K562 (cell line): ENCODE measurements around the gene CDCP1. TPM values are rescaled to one million over a fixed set of nuclear protein-coding genes. Genes with fewer than 3 reads are reported as not detected.

Experiments used
- ARID2 ChIP-seq: fragments of 450-650 bp; IDR thresholded peaks from 2 replicates; pipeline ENCODE4 v1.6.1; 2017; ENCODE audit warnings: antibody characterized with exemption, mild to moderate bottlenecking
- CREB1 ChIP-seq, 2 experiments: sonication (generic) in 1 of 2; formaldehyde crosslinking in 1 of 2; IDR thresholded peaks; 2 replicates each; pipeline versions ENCODE4 v1.6.1 to v1.8.0; 2012 to 2022; ENCODE audit warnings: inconsistent platforms in 1 of 2, mild to moderate bottlenecking in 1 of 2, missing genetic modification reagents in 1 of 2, moderate library complexity in 1 of 2
- GTF3C2 ChIP-seq: IDR thresholded peaks from 3 replicates; pipeline ENCODE4 v1.6.1; 2011; ENCODE audit warnings: borderline replicate concordance, mild to moderate bottlenecking, moderate library complexity; ENCODE audit not compliant: insufficient read length; ENCODE audit errors: extremely low read depth
- HEY1 ChIP-seq: fragments of 250-450 bp; sonication (Bioruptor Pico); IDR thresholded peaks from 2 replicates; pipeline ENCODE4 v1.5.0; 2020; ENCODE audit warnings: mild to moderate bottlenecking, moderate library complexity, borderline replicate concordance
- ILK ChIP-seq: fragments of 450-650 bp; IDR thresholded peaks from 2 replicates; pipeline ENCODE4 v1.6.1; 2016; ENCODE audit warnings: missing genetic modification characterization, low read depth, mild to moderate bottlenecking, missing compliant biosample characterization, moderate library complexity, borderline replicate concordance
- L3MBTL2 ChIP-seq: fragments of 450-650 bp; IDR thresholded peaks from 2 replicates; pipeline ENCODE4 v1.6.1; 2016; ENCODE audit warnings: mild to moderate bottlenecking, moderate library complexity
- MCM5 ChIP-seq: fragments of 450-650 bp; IDR thresholded peaks from 2 replicates; pipeline ENCODE4 v1.6.1; 2016; ENCODE audit warnings: low read depth
- MTF1 ChIP-seq: fragments of 250-450 bp; sonication (Bioruptor Pico); IDR thresholded peaks from 2 replicates; pipeline ENCODE4 v1.9.0; 2021; ENCODE audit warnings: moderate library complexity, mild to moderate bottlenecking, inconsistent platforms, borderline replicate concordance
- POLR2AphosphoS2 ChIP-seq: IDR thresholded peaks from 2 replicates; pipeline ENCODE4 v1.6.1; 2012; ENCODE audit warnings: low read length, improper control_type of control experiment
- SMARCA5 ChIP-seq: fragments of 450-650 bp; IDR thresholded peaks from 2 replicates; pipeline ENCODE4 v1.6.1; 2016
- SRSF3 ChIP-seq: fragments of 200-400 bp; formaldehyde crosslinking; IDR thresholded peaks from 2 replicates; pipeline ENCODE4 v1.6.1; 2016; ENCODE audit warnings: mild to moderate bottlenecking, low read length, moderate library complexity; ENCODE audit not compliant: insufficient read depth
- STAG1 ChIP-seq: sonication (generic); formaldehyde crosslinking; IDR thresholded peaks from 2 replicates; pipeline ENCODE4 v1.5.0; 2020; ENCODE audit warnings: missing genetic modification reagents, borderline replicate concordance
- TAF9B ChIP-seq: fragments of 450-650 bp; IDR thresholded peaks from 2 replicates; pipeline ENCODE4 v1.6.1; 2018; ENCODE audit warnings: mild to moderate bottlenecking; ENCODE audit not compliant: partially characterized antibody
- TCF15 ChIP-seq: fragments of 250-450 bp; sonication (Bioruptor Pico); IDR thresholded peaks from 2 replicates; pipeline ENCODE4 v1.8.0; 2022; ENCODE audit warnings: moderate library complexity, mild to moderate bottlenecking, inconsistent platforms
- ZBTB1 ChIP-seq: sonication (generic); formaldehyde crosslinking; IDR thresholded peaks from 2 replicates; pipeline ENCODE4 v1.8.1; 2023; ENCODE audit warnings: missing genetic modification reagents, low read depth, mild to moderate bottlenecking, borderline replicate concordance
- ZMIZ1 ChIP-seq, 2 experiments: fragments of 150-350 bp in 1 of 2; IDR thresholded peaks; 2 replicates each; pipeline ENCODE4 v1.6.1; 2012 to 2016; ENCODE audit warnings: low read depth in 2 of 2, low read length in 2 of 2, mild to moderate bottlenecking in 1 of 2, moderate library complexity in 1 of 2
- ZNF143 ChIP-seq: sonication (generic); formaldehyde crosslinking; IDR thresholded peaks from 2 replicates; pipeline ENCODE4 v1.9.0; 2022; ENCODE audit warnings: mild to moderate bottlenecking, missing genetic modification reagents
- polyA plus RNA-seq, 8 experiments: library from polyadenylated mRNA; depleted of rRNA in 4 of 8; stranded (reverse) in 5 of 8; unstranded in 3 of 8; fragments of >200 nt; fragmentation: Nextera tagmentation in 2 of 8; fragmentation: Illumina TruSeq in 1 of 8; extraction: Ambion mirVana in 2 of 8; extraction: Trizol in 1 of 8; gene quantifications; 2 replicates each; pipeline versions ENCODE4 v1.2.1 to v1.2.3, GENCODE V29; 2011 to 2014; ENCODE audit warnings: inconsistent platforms in 1 of 8, missing spikeins in 1 of 8
- total RNA-seq, 7 experiments: library from RNA; depleted of rRNA in 6 of 7; stranded (reverse); fragments of >200 nt in 6 of 7; fragmentation: Illumina TruSeq in 2 of 7; extraction: Trizol in 2 of 7; gene quantifications; 2 replicates each; pipeline versions ENCODE4 v1.2.1 to v1.2.3, GENCODE V29; 2011 to 2021; ENCODE audit warnings: low replicate concordance in 1 of 7
- TF ChIP-seq, protein P1 (sequence below): IDR thresholded peaks from 2 replicates; pipeline ENCODE4 v1.6.1; 2011; ENCODE audit warnings: borderline replicate concordance, low read depth, mild to moderate bottlenecking, moderate library complexity, low read length; ENCODE audit not compliant: insufficient read depth, poor library complexity, severe bottlenecking
- TF ChIP-seq, protein P2 (sequence below): IDR thresholded peaks from 2 replicates; pipeline ENCODE4 v1.6.1; 2011; ENCODE audit not compliant: insufficient read length; ENCODE audit errors: extremely low read depth

Gene CDCP1
- total and polyA plus RNA-seq, 9 of the 15 experiments (the other 6 are each of a cell fraction or from before 2014, with no cell fraction given) = 3.9 to 16.4 (median 5.2) TPM

DNA sequence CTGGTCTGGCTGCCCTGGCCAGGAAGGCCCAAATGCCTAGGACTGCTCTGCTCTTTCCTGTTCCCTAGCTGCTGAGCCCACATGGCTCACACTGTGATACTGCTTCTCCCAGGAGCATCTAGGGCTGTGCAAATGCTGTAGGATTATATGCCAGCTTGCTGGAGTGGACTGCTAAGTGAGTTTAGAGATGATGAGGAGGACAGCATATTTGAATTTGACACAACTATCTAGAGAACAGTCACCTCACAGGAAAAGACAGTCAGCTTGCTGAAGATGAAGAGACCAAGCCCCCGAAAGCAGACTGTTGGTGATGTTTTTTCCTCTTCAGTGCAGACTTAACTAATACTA lies 80.8 kb downstream of the CDCP1 start (continued):
- no peak for TF ChIP-seq ZMIZ1 (IDR thresholded peaks at IDR 0.05; ENCODE audit: low read depth in 2 of 2, low read length in 2 of 2)
- no peak for TF ChIP-seq TCF15 (CRISPR knock-in tag)
- TF ChIP-seq ZNF143 (CRISPR knock-in tag) = no peak
- TF ChIP-seq ILK (tag) = no peak
- TF ChIP-seq SRSF3 = no peak
- TF ChIP-seq, protein P1, sequence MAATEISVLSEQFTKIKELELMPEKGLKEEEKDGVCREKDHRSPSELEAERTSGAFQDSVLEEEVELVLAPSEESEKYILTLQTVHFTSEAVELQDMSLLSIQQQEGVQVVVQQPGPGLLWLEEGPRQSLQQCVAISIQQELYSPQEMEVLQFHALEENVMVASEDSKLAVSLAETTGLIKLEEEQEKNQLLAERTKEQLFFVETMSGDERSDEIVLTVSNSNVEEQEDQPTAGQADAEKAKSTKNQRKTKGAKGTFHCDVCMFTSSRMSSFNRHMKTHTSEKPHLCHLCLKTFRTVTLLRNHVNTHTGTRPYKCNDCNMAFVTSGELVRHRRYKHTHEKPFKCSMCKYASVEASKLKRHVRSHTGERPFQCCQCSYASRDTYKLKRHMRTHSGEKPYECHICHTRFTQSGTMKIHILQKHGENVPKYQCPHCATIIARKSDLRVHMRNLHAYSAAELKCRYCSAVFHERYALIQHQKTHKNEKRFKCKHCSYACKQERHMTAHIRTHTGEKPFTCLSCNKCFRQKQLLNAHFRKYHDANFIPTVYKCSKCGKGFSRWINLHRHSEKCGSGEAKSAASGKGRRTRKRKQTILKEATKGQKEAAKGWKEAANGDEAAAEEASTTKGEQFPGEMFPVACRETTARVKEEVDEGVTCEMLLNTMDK = no peak
- no peak for TF ChIP-seq L3MBTL2
- TF ChIP-seq TAF9B = no peak
- no peak; the same call in 1 of the 2 replicates for TF ChIP-seq SMARCA5
- TF ChIP-seq CREB1 (IDR thresholded peaks at IDR 0.05) = no peak
- TF ChIP-seq CREB1 (CRISPR knock-in tag; IDR thresholded peaks at IDR 0.05) = no peak
- no peak for TF ChIP-seq ZBTB1
- no peak for TF ChIP-seq HEY1
- no peak for TF ChIP-seq MTF1 (CRISPR knock-in tag)
- no peak for TF ChIP-seq STAG1 (CRISPR knock-in tag)
- no peak for TF ChIP-seq ARID2
- no peak for TF ChIP-seq POLR2AphosphoS2
- no peak for TF ChIP-seq MCM5
- TF ChIP-seq GTF3C2 = no peak
- TF ChIP-seq, protein P2, sequence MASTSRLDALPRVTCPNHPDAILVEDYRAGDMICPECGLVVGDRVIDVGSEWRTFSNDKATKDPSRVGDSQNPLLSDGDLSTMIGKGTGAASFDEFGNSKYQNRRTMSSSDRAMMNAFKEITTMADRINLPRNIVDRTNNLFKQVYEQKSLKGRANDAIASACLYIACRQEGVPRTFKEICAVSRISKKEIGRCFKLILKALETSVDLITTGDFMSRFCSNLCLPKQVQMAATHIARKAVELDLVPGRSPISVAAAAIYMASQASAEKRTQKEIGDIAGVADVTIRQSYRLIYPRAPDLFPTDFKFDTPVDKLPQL = no peak
